ENCODE data around the gene MLNR. TPM values are rescaled to one million over a fixed set of nuclear protein-coding genes. Genes with fewer than 3 reads are reported as not detected.

Gene MLNR
- total RNA-seq, 4 donors from 2014 or later: not detected

GRCh38 chr13:49226613-49227012 lies 6.5 kb downstream of the MLNR start:
- intact Hi-C loops (cut with DNase I; ENCODE audit: low total_unique reads): no loop called here
- H3K27me3 ChIP-seq: peaks cover 28% of the 10 kb centered on the region
- 70 to 82% methylated on average over 2 to 5 of the region's 5 CpGs for WGBS, 2 donors (ENCODE audit: low coverage in 1 of 2)
- no peaks in the 10 kb centered on the region for H3K9me3 ChIP-seq
- H3K27ac ChIP-seq: no peak overlapping the region
- no peak overlapping the region for H3K4me3 ChIP-seq
- H3K36me3 ChIP-seq: no peaks in the 10 kb centered on the region
- DNase-seq: no peak
- in situ Hi-C loops (cut with MboI; ENCODE audit: low pct_ligation_motif_present in 1 of 4, low pct_unique_long_range_greater_than_20kb in 1 of 4, low sequenced_read_pairs in 3 of 4): no loop called here
- H3K4me1 ChIP-seq: no peaks in the 10 kb centered on the region
- TF ChIP-seq POLR2AphosphoS5 (IDR thresholded peaks at IDR 0.05): no peak
- no peak for TF ChIP-seq CTCF (IDR thresholded peaks at IDR 0.05)
- no peak for TF ChIP-seq EP300 (IDR thresholded peaks at IDR 0.05; ENCODE audit: low read depth)

GRCh38 chr13:49234741-49235140 lies 14.6 kb downstream of the MLNR start:
- Histone ChIP-seq H3K4me1 (no peaks in the 10 kb centered on the region), H3K27me3 (no peaks in the 10 kb centered on the region), H3K4me3 (no peak overlapping the region), H3K9me3 (no peaks in the 10 kb centered on the region), H3K36me3 (no peaks in the 10 kb centered on the region), H3K27ac (no peak overlapping the region)
- in situ Hi-C loops (cut with MboI; ENCODE audit: low pct_ligation_motif_present in 1 of 4, low pct_unique_long_range_greater_than_20kb in 1 of 4, low sequenced_read_pairs in 3 of 4): no loop called here
- 63 to 95% methylated on average over 2 to 3 of the region's 3 CpGs for WGBS, 2 donors (ENCODE audit: low coverage in 1 of 2)
- intact Hi-C loops (cut with DNase I; ENCODE audit: low total_unique reads): no loop called here
- TF ChIP-seq POLR2AphosphoS5 (IDR thresholded peaks at IDR 0.05) (no peak), CTCF (IDR thresholded peaks at IDR 0.05) (no peak), POLR2A (IDR thresholded peaks at IDR 0.05) (no peak), EP300 (IDR thresholded peaks at IDR 0.05; ENCODE audit: low read depth) (no peak)
- no peak for DNase-seq

GRCh38 chr13:49235856-49236431 lies 15.8 kb downstream of the MLNR start:
- Histone ChIP-seq H3K4me1 (no peaks in the 10 kb centered on the region), H3K27ac (no peak overlapping the region), H3K4me3 (no peak overlapping the region), H3K27me3 (no peaks in the 10 kb centered on the region), H3K36me3 (no peaks in the 10 kb centered on the region), H3K9me3 (no peaks in the 10 kb centered on the region)
- in situ Hi-C loops (cut with MboI; ENCODE audit: low pct_ligation_motif_present in 1 of 4, low pct_unique_long_range_greater_than_20kb in 1 of 4, low sequenced_read_pairs in 3 of 4): no loop called here
- intact Hi-C loops (cut with DNase I; ENCODE audit: low total_unique reads): no loop called here
- DNase-seq: no peak
- WGBS, 2 donors (ENCODE audit: low coverage in 1 of 2): 85 to 91% methylated on average over 6 of the region's 6 CpGs
- TF ChIP-seq POLR2A (IDR thresholded peaks at IDR 0.05): no peak
- no peak for TF ChIP-seq EP300 (IDR thresholded peaks at IDR 0.05; ENCODE audit: low read depth)
- TF ChIP-seq CTCF (IDR thresholded peaks at IDR 0.05): no peak
- no peak for TF ChIP-seq POLR2AphosphoS5 (IDR thresholded peaks at IDR 0.05)

GRCh38 chr13:49238621-49239020 lies 18.5 kb downstream of the MLNR start:
- in situ Hi-C loops (cut with MboI; ENCODE audit: low pct_ligation_motif_present in 1 of 4, low pct_unique_long_range_greater_than_20kb in 1 of 4, low sequenced_read_pairs in 3 of 4) (no loop called here), intact Hi-C loops (cut with DNase I; ENCODE audit: low total_unique reads) (no loop called here)
- no peaks in the 10 kb centered on the region for H3K4me1 ChIP-seq
- no peaks in the 10 kb centered on the region for H3K9me3 ChIP-seq
- H3K27ac ChIP-seq: no peak overlapping the region
- no peak for DNase-seq
- 98 to 100% methylated on average over 1 to 2 of the region's 2 CpGs for WGBS, 2 donors (ENCODE audit: low coverage in 1 of 2)
- H3K36me3 ChIP-seq: no peaks in the 10 kb centered on the region
- TF ChIP-seq CTCF (IDR thresholded peaks at IDR 0.05) (no peak), POLR2AphosphoS5 (IDR thresholded peaks at IDR 0.05) (no peak), EP300 (IDR thresholded peaks at IDR 0.05; ENCODE audit: low read depth) (no peak), POLR2A (IDR thresholded peaks at IDR 0.05) (no peak)
- H3K27me3 ChIP-seq: no peaks in the 10 kb centered on the region
- no peak overlapping the region for H3K4me3 ChIP-seq

All from transverse colon (tissue), 4 donors.